Thyroid gland (tissue), 4 donors: Measurements from ENCODE around the gene SHC3. TPM values are rescaled to one million over a fixed set of nuclear protein-coding genes. Genes with fewer than 3 reads are reported as not detected.

Experiments
- DNase-seq, 2 donors: peaks; one replicate each; pipeline ENCODE4 v3.0.0-alpha.2; 2019
- H3K27ac ChIP-seq, 3 donors: fragments of 200-600 bp; sonication (generic); 1 replicate in 2 of 3; 2 replicates in 1 of 3; pipeline ENCODE4 v1.5.1; 2016 to 2019; ENCODE audit warnings: mild to moderate bottlenecking in 1 of 3, moderate library complexity in 1 of 3
- H3K27me3 ChIP-seq: fragments of 200-600 bp; sonication (generic); one replicate; pipeline ENCODE4 v1.5.1; 2019
- H3K36me3 ChIP-seq, 2 donors: fragments of 200-600 bp; sonication (generic); one replicate each; pipeline ENCODE4 v1.5.1; 2016 to 2019
- H3K4me1 ChIP-seq, 2 donors: fragments of 200-600 bp; sonication (generic); one replicate each; pipeline ENCODE4 v1.5.1; 2017 to 2019
- H3K4me3 ChIP-seq, 3 donors: fragments of 200-600 bp; sonication (generic); replicated peaks in 1 of 3; 1 replicate in 2 of 3; 2 replicates in 1 of 3; pipeline ENCODE4 v1.5.1; 2016; ENCODE audit warnings: mild to moderate bottlenecking in 1 of 3
- H3K9me3 ChIP-seq: fragments of 200-600 bp; sonication (generic); one replicate; pipeline ENCODE4 v1.5.1; 2017
- POLR2A ChIP-seq, 2 donors: fragments of 450-650 bp; IDR thresholded peaks; one replicate each; pipeline ENCODE4 v1.6.1; 2017; ENCODE audit warnings: antibody characterized with exemption in 2 of 2, mild to moderate bottlenecking in 2 of 2, moderate library complexity in 1 of 2
- WGBS, 2 donors: methylation state at CpG; one replicate each; pipeline ENCODE4 v1.1.5; 2017; 5-methylcytosine and 5-hydroxymethylcytosine counted together
- intact Hi-C: fragments of 100-400 bp; cut with DNase I; formaldehyde crosslinking; loops from one replicate; pipeline ENCODE4 v1.15.1; 2023
- total RNA-seq, 4 donors: library from RNA; depleted of rRNA; stranded (reverse); fragments of >200 nt; gene quantifications; one replicate each; pipeline ENCODE4 v1.2.3, GENCODE V29; 2016
- TF ChIP-seq, protein P1 (sequence below), 6 experiments: fragments of 200-600 bp in 3 of 6; fragments of 450-650 bp in 3 of 6; sonication (generic) in 3 of 6; IDR thresholded peaks; one replicate each; pipeline ENCODE4 v1.5.1; 2016 to 2019; ENCODE audit warnings: antibody characterized with exemption in 6 of 6, mild to moderate bottlenecking in 2 of 6, inconsistent platforms in 1 of 6, moderate library complexity in 1 of 6

The SHC3 gene
- total RNA-seq, 4 donors from 2014 or later: 0.40 to 5.9 (median 1.2) TPM

GRCh38 chr9:89051421-89052025 lies 127.1 kb downstream of the SHC3 start:
- TF ChIP-seq, protein P1, sequence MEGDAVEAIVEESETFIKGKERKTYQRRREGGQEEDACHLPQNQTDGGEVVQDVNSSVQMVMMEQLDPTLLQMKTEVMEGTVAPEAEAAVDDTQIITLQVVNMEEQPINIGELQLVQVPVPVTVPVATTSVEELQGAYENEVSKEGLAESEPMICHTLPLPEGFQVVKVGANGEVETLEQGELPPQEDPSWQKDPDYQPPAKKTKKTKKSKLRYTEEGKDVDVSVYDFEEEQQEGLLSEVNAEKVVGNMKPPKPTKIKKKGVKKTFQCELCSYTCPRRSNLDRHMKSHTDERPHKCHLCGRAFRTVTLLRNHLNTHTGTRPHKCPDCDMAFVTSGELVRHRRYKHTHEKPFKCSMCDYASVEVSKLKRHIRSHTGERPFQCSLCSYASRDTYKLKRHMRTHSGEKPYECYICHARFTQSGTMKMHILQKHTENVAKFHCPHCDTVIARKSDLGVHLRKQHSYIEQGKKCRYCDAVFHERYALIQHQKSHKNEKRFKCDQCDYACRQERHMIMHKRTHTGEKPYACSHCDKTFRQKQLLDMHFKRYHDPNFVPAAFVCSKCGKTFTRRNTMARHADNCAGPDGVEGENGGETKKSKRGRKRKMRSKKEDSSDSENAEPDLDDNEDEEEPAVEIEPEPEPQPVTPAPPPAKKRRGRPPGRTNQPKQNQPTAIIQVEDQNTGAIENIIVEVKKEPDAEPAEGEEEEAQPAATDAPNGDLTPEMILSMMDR (IDR thresholded peaks at IDR 0.05): no peak
- no peak for TF ChIP-seq POLR2A (IDR thresholded peaks at IDR 0.05)
- DNase-seq: no peak
- no peaks in the 10 kb centered on the region for H3K27me3 ChIP-seq
- no peak overlapping the region for H3K4me3 ChIP-seq
- H3K27ac ChIP-seq: no peak overlapping the region
- intact Hi-C loops: no loop called here
- H3K4me1 ChIP-seq: no peaks in the 10 kb centered on the region
- no peaks in the 10 kb centered on the region for H3K36me3 ChIP-seq
- no peaks in the 10 kb centered on the region for H3K9me3 ChIP-seq
- WGBS, 2 donors: 81 to 87% methylated on average over 12 of the region's 12 CpGs

GRCh38 chr9:89049646-89050045 lies 129.0 kb downstream of the SHC3 start:
- H3K9me3 ChIP-seq: no peaks in the 10 kb centered on the region
- TF ChIP-seq, protein P1 (IDR thresholded peaks at IDR 0.05): no peak
- no peak for TF ChIP-seq POLR2A (IDR thresholded peaks at IDR 0.05)
- H3K36me3 ChIP-seq: no peaks in the 10 kb centered on the region
- H3K27ac ChIP-seq: no peak overlapping the region
- H3K4me3 ChIP-seq: no peak overlapping the region
- 90 to 94% methylated on average over 8 of the region's 8 CpGs for WGBS, 2 donors
- intact Hi-C loops: no loop called here
- DNase-seq: no peak
- H3K27me3 ChIP-seq: no peaks in the 10 kb centered on the region
- H3K4me1 ChIP-seq: no peaks in the 10 kb centered on the region

DNA sequence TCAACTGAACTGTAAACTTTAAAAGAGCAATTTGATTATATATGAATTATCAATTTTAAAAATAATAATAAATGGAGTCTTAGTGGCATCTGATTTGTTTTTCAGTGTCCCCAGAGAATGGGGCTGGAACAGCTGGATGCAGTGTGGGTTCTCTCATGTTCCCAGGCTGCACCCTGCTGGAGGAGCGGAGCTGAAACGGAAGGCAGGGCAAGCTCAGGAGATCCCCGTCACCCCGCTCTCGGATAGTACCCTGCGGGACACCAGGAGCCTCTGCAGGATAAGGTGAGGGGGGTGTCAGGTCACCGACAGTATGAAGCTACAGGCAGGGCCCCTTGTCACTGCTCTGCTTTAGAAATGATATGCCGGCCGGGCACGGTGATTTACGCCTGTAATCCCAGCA lies 130.0 kb downstream of the SHC3 start:
- no peak for TF ChIP-seq POLR2A (IDR thresholded peaks at IDR 0.05)
- TF ChIP-seq, protein P1 (IDR thresholded peaks at IDR 0.05): no peak
- intact Hi-C loops: no loop called here
- DNase-seq: no peak
- 93 to 94% methylated on average over 11 of the region's 11 CpGs for WGBS, 2 donors
- Histone ChIP-seq H3K36me3 (no peaks in the 10 kb centered on the region), H3K27ac (no peak overlapping the region), H3K9me3 (no peaks in the 10 kb centered on the region), H3K4me1 (no peaks in the 10 kb centered on the region), H3K27me3 (no peaks in the 10 kb centered on the region), H3K4me3 (no peak overlapping the region)

- H3K36me3 ChIP-seq: no peaks in the 10 kb centered on the region
- H3K4me3 ChIP-seq: no peak overlapping the region
- DNase-seq: no peak
- WGBS, 2 donors: 62 to 83% methylated on average over 4 of the region's 4 CpGs
- H3K27ac ChIP-seq: no peak overlapping the region
- H3K9me3 ChIP-seq: no peaks in the 10 kb centered on the region
- H3K27me3 ChIP-seq: no peaks in the 10 kb centered on the region
- H3K4me1 ChIP-seq: peaks cover 1 to 6% of the 10 kb centered on the region in 2 donors
- no peak for TF ChIP-seq POLR2A (IDR thresholded peaks at IDR 0.05)
- TF ChIP-seq, protein P1 (IDR thresholded peaks at IDR 0.05): no peak
- intact Hi-C loops: no loop called here
Observed at GRCh38 chr9:89047667-89048066, 131.0 kb downstream of the SHC3 start.

DNA sequence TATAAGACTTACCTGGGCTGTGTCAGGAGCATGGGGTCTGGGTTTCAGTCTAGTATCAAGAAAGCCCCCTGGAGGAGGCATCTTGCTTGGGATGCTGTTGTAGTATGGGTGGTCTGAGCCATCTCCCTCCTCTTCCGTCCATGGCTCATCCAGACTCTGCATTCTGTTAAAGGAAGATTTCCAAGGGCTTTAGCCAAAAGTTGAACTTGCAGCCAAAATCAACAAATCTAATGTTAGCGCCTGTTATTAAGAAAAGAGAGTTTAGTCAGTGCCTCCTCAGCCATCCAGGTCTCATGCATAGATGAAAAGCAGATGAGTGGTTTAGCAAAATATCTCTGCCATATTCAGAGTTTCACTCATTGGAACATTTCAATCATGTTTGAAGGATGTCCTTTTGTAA lies 131.8 kb downstream of the SHC3 start:
- no peak overlapping the region for H3K4me3 ChIP-seq
- H3K27me3 ChIP-seq: no peaks in the 10 kb centered on the region
- H3K27ac ChIP-seq: no peak overlapping the region
- DNase-seq: no peak
- TF ChIP-seq, protein P1 (IDR thresholded peaks at IDR 0.05): no peak
- no peak for TF ChIP-seq POLR2A (IDR thresholded peaks at IDR 0.05)
- H3K4me1 ChIP-seq: peaks cover 7 to 12% of the 10 kb centered on the region in 2 donors
- no peaks in the 10 kb centered on the region for H3K9me3 ChIP-seq
- H3K36me3 ChIP-seq: no peaks in the 10 kb centered on the region
- 53 to 59% methylated on average over 2 of the region's 2 CpGs for WGBS, 2 donors
- intact Hi-C loops: no loop called here
